ENCODE measurements around the gene NELFA.

NELFA gene

GRCh38 chr4:1952058-1952700, 56.6 kb downstream of the NELFA start:
- Histone ChIP-seq H3K27me3 (ENCODE audit: control insufficient read depth, insufficient read depth, low read length) (no peaks in the 10 kb centered on the region), H3K36me3 (ENCODE audit: control insufficient read depth, insufficient read depth, low read length) (peaks cover 11% of the 10 kb centered on the region), H3K4me3 (ENCODE audit: low read length) (no peak overlapping the region), H3K9me3 (ENCODE audit: control insufficient read depth, insufficient read depth, low read length) (no peaks in the 10 kb centered on the region), H3K4me1 (ENCODE audit: control insufficient read depth, insufficient read depth, low read length) (no peaks in the 10 kb centered on the region), H3K27ac (ENCODE audit: low read length) (no peak overlapping the region)
- WGBS (ENCODE audit: insufficient coverage, insufficient read length): no CpG with 5 or more reads among the region's 20 CpGs
- DNase-seq (ENCODE audit: low read depth, low spot score): no peak

- Histone ChIP-seq H3K27me3 (ENCODE audit: control insufficient read depth, insufficient read depth, low read length) (no peaks in the 10 kb centered on the region), H3K36me3 (ENCODE audit: control insufficient read depth, insufficient read depth, low read length) (peaks cover 10% of the 10 kb centered on the region; the same call in 1 of the 2 replicates), H3K4me3 (ENCODE audit: low read length) (no peak overlapping the region), H3K4me1 (ENCODE audit: control insufficient read depth, insufficient read depth, low read length) (no peaks in the 10 kb centered on the region), H3K27ac (ENCODE audit: low read length) (no peak overlapping the region), H3K9me3 (ENCODE audit: control insufficient read depth, insufficient read depth, low read length) (no peaks in the 10 kb centered on the region)
- no peak for DNase-seq (ENCODE audit: low read depth, low spot score)
- no CpG with 5 or more reads among the region's 10 CpGs for WGBS (ENCODE audit: insufficient coverage, insufficient read length)
These were observed 58.4 kb downstream of the NELFA start for GRCh38 chr4:1950369-1950768.

- Histone ChIP-seq H3K36me3 (ENCODE audit: control insufficient read depth, insufficient read depth, low read length) (peaks cover 7% of the 10 kb centered on the region; the same call in 1 of the 2 replicates), H3K4me1 (ENCODE audit: control insufficient read depth, insufficient read depth, low read length) (no peaks in the 10 kb centered on the region), H3K9me3 (ENCODE audit: control insufficient read depth, insufficient read depth, low read length) (no peaks in the 10 kb centered on the region), H3K4me3 (ENCODE audit: low read length) (no peak overlapping the region), H3K27me3 (ENCODE audit: control insufficient read depth, insufficient read depth, low read length) (no peaks in the 10 kb centered on the region), H3K27ac (ENCODE audit: low read length) (no peak overlapping the region)
- DNase-seq (ENCODE audit: low read depth, low spot score): no peak
- WGBS (ENCODE audit: insufficient coverage, insufficient read length): no CpG with 5 or more reads among the region's 8 CpGs
These were observed 59.8 kb downstream of the NELFA start for GRCh38 chr4:1948892-1949436.

- no peak for DNase-seq (ENCODE audit: low read depth, low spot score)
- no peaks in the 10 kb centered on the region for H3K27me3 ChIP-seq (ENCODE audit: control insufficient read depth, insufficient read depth, low read length)
- H3K4me3 ChIP-seq (ENCODE audit: low read length): no peak overlapping the region
- H3K4me1 ChIP-seq (ENCODE audit: control insufficient read depth, insufficient read depth, low read length): no peaks in the 10 kb centered on the region
- WGBS (ENCODE audit: insufficient coverage, insufficient read length): no CpG with 5 or more reads among the region's 16 CpGs
- no peaks in the 10 kb centered on the region for H3K9me3 ChIP-seq (ENCODE audit: control insufficient read depth, insufficient read depth, low read length)
- H3K36me3 ChIP-seq (ENCODE audit: control insufficient read depth, insufficient read depth, low read length): peaks cover 7% of the 10 kb centered on the region; the same call in 1 of the 2 replicates
- H3K27ac ChIP-seq (ENCODE audit: low read length): no peak overlapping the region
These were observed 60.5 kb downstream of the NELFA start for GRCh38 chr4:1948232-1948631.

GRCh38 chr4:1945912-1946311, 62.9 kb downstream of the NELFA start:
- H3K4me3 ChIP-seq (ENCODE audit: low read length): no peak overlapping the region
- no peaks in the 10 kb centered on the region for H3K9me3 ChIP-seq (ENCODE audit: control insufficient read depth, insufficient read depth, low read length)
- H3K27me3 ChIP-seq (ENCODE audit: control insufficient read depth, insufficient read depth, low read length): no peaks in the 10 kb centered on the region
- H3K4me1 ChIP-seq (ENCODE audit: control insufficient read depth, insufficient read depth, low read length): no peaks in the 10 kb centered on the region
- DNase-seq (ENCODE audit: low read depth, low spot score): no peak
- no peak overlapping the region for H3K27ac ChIP-seq (ENCODE audit: low read length)
- H3K36me3 ChIP-seq (ENCODE audit: control insufficient read depth, insufficient read depth, low read length): peaks cover 6% of the 10 kb centered on the region; the same call in 1 of the 2 replicates
- WGBS (ENCODE audit: insufficient coverage, insufficient read length): no CpG with 5 or more reads among the region's 1 CpG

- Histone ChIP-seq H3K36me3 (ENCODE audit: control insufficient read depth, insufficient read depth, low read length) (peaks cover 6% of the 10 kb centered on the region; the same call in 1 of the 2 replicates), H3K4me3 (ENCODE audit: low read length) (no peak overlapping the region), H3K4me1 (ENCODE audit: control insufficient read depth, insufficient read depth, low read length) (no peaks in the 10 kb centered on the region), H3K27me3 (ENCODE audit: control insufficient read depth, insufficient read depth, low read length) (no peaks in the 10 kb centered on the region), H3K27ac (ENCODE audit: low read length) (no peak overlapping the region), H3K9me3 (ENCODE audit: control insufficient read depth, insufficient read depth, low read length) (no peaks in the 10 kb centered on the region)
- DNase-seq (ENCODE audit: low read depth, low spot score): no peak
- WGBS (ENCODE audit: insufficient coverage, insufficient read length): no CpG with 5 or more reads among the region's 11 CpGs
These were observed 63.5 kb downstream of the NELFA start for GRCh38 chr4:1945124-1945895.

GRCh38 chr4:1943928-1944327, 64.8 kb downstream of the NELFA start:
- Histone ChIP-seq H3K9me3 (ENCODE audit: control insufficient read depth, insufficient read depth, low read length) (no peaks in the 10 kb centered on the region), H3K27me3 (ENCODE audit: control insufficient read depth, insufficient read depth, low read length) (no peaks in the 10 kb centered on the region), H3K36me3 (ENCODE audit: control insufficient read depth, insufficient read depth, low read length) (peaks cover 6% of the 10 kb centered on the region; the same call in 1 of the 2 replicates), H3K27ac (ENCODE audit: low read length) (no peak overlapping the region), H3K4me3 (ENCODE audit: low read length) (no peak overlapping the region), H3K4me1 (ENCODE audit: control insufficient read depth, insufficient read depth, low read length) (no peaks in the 10 kb centered on the region)
- no peak for DNase-seq (ENCODE audit: low read depth, low spot score)
- no CpG with 5 or more reads among the region's 7 CpGs for WGBS (ENCODE audit: insufficient coverage, insufficient read length)

GRCh38 chr4:1940566-1940965, 68.2 kb downstream of the NELFA start:
- DNase-seq (ENCODE audit: low read depth, low spot score): no peak
- no peaks in the 10 kb centered on the region for H3K9me3 ChIP-seq (ENCODE audit: control insufficient read depth, insufficient read depth, low read length)
- no peak overlapping the region for H3K27ac ChIP-seq (ENCODE audit: low read length)
- H3K27me3 ChIP-seq (ENCODE audit: control insufficient read depth, insufficient read depth, low read length): no peaks in the 10 kb centered on the region
- H3K4me3 ChIP-seq (ENCODE audit: low read length): no peak overlapping the region
- H3K36me3 ChIP-seq (ENCODE audit: control insufficient read depth, insufficient read depth, low read length): peaks cover 8% of the 10 kb centered on the region; the same call in 1 of the 2 replicates
- H3K4me1 ChIP-seq (ENCODE audit: control insufficient read depth, insufficient read depth, low read length): no peaks in the 10 kb centered on the region
- no CpG with 5 or more reads among the region's 7 CpGs for WGBS (ENCODE audit: insufficient coverage, insufficient read length)

- peaks cover 12% of the 10 kb centered on the region; the same call in 1 of the 2 replicates for H3K36me3 ChIP-seq (ENCODE audit: control insufficient read depth, insufficient read depth, low read length)
- H3K9me3 ChIP-seq (ENCODE audit: control insufficient read depth, insufficient read depth, low read length): no peaks in the 10 kb centered on the region
- no peak overlapping the region for H3K27ac ChIP-seq (ENCODE audit: low read length)
- no CpG with 5 or more reads among the region's 11 CpGs for WGBS (ENCODE audit: insufficient coverage, insufficient read length)
- no peak overlapping the region for H3K4me3 ChIP-seq (ENCODE audit: low read length)
- no peak for DNase-seq (ENCODE audit: low read depth, low spot score)
- no peaks in the 10 kb centered on the region for H3K27me3 ChIP-seq (ENCODE audit: control insufficient read depth, insufficient read depth, low read length)
- H3K4me1 ChIP-seq (ENCODE audit: control insufficient read depth, insufficient read depth, low read length): no peaks in the 10 kb centered on the region
These were observed 68.9 kb downstream of the NELFA start for GRCh38 chr4:1939664-1940509.

GRCh38 chr4:1938027-1938426, 70.7 kb downstream of the NELFA start:
- no peaks in the 10 kb centered on the region for H3K27me3 ChIP-seq (ENCODE audit: control insufficient read depth, insufficient read depth, low read length)
- no CpG with 5 or more reads among the region's 8 CpGs for whole genome bisulfite sequencing (ENCODE audit: insufficient coverage, insufficient read length)
- H3K4me1 ChIP-seq (ENCODE audit: control insufficient read depth, insufficient read depth, low read length): no peaks in the 10 kb centered on the region
- H3K36me3 ChIP-seq (ENCODE audit: control insufficient read depth, insufficient read depth, low read length): peaks cover 11% of the 10 kb centered on the region
- no peak for DNase-seq (ENCODE audit: low read depth, low spot score)
- H3K27ac ChIP-seq (ENCODE audit: low read length): no peak overlapping the region
- no peak overlapping the region for H3K4me3 ChIP-seq (ENCODE audit: low read length)
- H3K9me3 ChIP-seq (ENCODE audit: control insufficient read depth, insufficient read depth, low read length): no peaks in the 10 kb centered on the region

Data from iPS DF 6.9 (cell line).